BJ (cell line): ENCODE measurements around the gene NHLRC1. TPM values are rescaled to one million over a fixed set of nuclear protein-coding genes. Genes with fewer than 3 reads are reported as not detected.

Source experiments
- CTCF ChIA-PET: fragments of 350-600 bp; formaldehyde crosslinking; extraction: SDS; loops from one replicate; lab custom pipeline; 2021; ENCODE audit warnings: antibody characterized with exemption, inconsistent platforms; lab: Yijun Ruan, JAX
- POLR2A ChIA-PET: fragments of 300-600 bp; sonication (Branson Sonifier 250); formaldehyde crosslinking; extraction: SDS; loops from one replicate; lab custom pipeline; 2021; ENCODE audit warnings: antibody characterized with exemption; lab: Charles Lee
- DNase-seq: peaks from one replicate; pipeline ENCODE4 v3.0.0-alpha.2; 2011; ENCODE audit warnings: low read depth
- H3K27me3 ChIP-seq: 2 replicates; pipeline ENCODE4 v1.6.0; 2011; ENCODE audit warnings: low read length; ENCODE audit not compliant: control insufficient read depth, insufficient read depth
- H3K36me3 ChIP-seq: 2 replicates; pipeline ENCODE4 v1.5.1; 2011; ENCODE audit warnings: low read length; ENCODE audit not compliant: control insufficient read depth, insufficient read depth
- H3K4me3 ChIP-seq: 2 replicates; pipeline ENCODE4 v1.5.1; 2011; ENCODE audit warnings: low read depth, mild to moderate bottlenecking, control low read depth, low read length
- CTCF ChIP-seq: IDR thresholded peaks from 2 replicates; pipeline ENCODE4 v1.5.1; 2011; ENCODE audit warnings: low read depth, mild to moderate bottlenecking, control low read depth, inconsistent platforms, low read length, moderate library complexity; ENCODE audit not compliant: insufficient read depth
- polyA plus RNA-seq: library from polyadenylated mRNA; depleted of rRNA; stranded (reverse); fragments of >200 nt; gene quantifications from 2 replicates; pipeline ENCODE4 v1.2.3, GENCODE V29; 2011

The NHLRC1 gene
- polyA plus RNA-seq, 1 experiment: 1.7 TPM

GRCh38 chr6:18139935-18140621, 17.6 kb upstream of the NHLRC1 start:
- ChIA-PET CTCF (no interaction called here), POLR2A (no interaction called here)
- no peak overlapping the region for H3K4me3 ChIP-seq
- H3K27me3 ChIP-seq: no peaks in the 10 kb centered on the region
- no peak for DNase-seq
- TF ChIP-seq CTCF: no peak
- H3K36me3 ChIP-seq: peaks cover 1% of the 10 kb centered on the region; the same call in 1 of the 2 replicates

DNA sequence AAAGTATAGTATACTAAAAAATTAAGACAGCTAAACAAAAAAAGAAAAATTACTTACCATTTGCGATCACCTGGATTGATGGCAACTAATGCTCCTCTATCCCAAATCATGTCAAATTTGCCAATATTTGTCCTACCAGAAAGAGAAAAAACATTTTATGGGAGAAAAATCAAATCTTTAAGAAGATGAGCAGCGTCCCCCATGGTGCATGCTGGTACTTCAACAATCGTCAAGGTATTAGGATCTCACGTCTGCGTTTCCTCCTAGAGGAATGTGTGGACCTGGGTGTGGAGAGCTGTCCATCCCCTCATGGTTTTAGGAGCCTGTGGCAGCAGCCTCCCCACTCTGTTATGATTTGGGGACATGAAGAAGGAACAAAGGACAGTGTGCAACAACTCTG, 16.4 kb upstream of the NHLRC1 start:
- DNase-seq: no peak
- peaks cover 1% of the 10 kb centered on the region; the same call in 1 of the 2 replicates for H3K36me3 ChIP-seq
- H3K4me3 ChIP-seq: no peak overlapping the region
- ChIA-PET CTCF (no interaction called here), POLR2A (interaction anchor here (0.6 kb wide), 1 partner anchor 232 kb away, joined by 7 read pairs; no protein-coding TSS in a partner anchor)
- no peaks in the 10 kb centered on the region for H3K27me3 ChIP-seq
- TF ChIP-seq CTCF: no peak

DNA sequence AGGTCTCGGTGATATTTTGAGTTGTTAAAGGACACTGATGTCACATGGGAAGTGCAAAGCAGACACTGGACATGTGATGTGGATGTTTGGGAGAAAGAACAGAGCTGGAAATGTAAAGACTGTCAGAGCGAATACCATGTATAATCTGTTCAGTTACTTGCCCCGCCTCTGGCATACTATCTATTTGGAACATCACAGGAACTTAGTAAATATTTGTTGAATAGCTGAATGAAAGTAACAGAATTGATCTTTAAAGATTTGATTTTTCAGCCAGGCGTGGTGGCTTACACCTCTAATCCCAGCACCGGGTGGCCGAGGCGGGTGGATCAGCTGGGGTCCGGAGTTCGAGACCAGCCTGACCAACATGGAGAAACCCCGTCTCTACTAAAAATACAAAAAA, 13.8 kb upstream of the NHLRC1 start:
- Histone ChIP-seq H3K4me3 (no peak overlapping the region), H3K27me3 (no peaks in the 10 kb centered on the region), H3K36me3 (peaks cover 2% of the 10 kb centered on the region)
- ChIA-PET CTCF (interaction anchor here (0.9 kb wide), 1 partner anchor 338 kb away, joined by 3 read pairs; no protein-coding TSS in a partner anchor), POLR2A (no interaction called here)
- TF ChIP-seq CTCF: no peak
- DNase-seq: no peak

DNA sequence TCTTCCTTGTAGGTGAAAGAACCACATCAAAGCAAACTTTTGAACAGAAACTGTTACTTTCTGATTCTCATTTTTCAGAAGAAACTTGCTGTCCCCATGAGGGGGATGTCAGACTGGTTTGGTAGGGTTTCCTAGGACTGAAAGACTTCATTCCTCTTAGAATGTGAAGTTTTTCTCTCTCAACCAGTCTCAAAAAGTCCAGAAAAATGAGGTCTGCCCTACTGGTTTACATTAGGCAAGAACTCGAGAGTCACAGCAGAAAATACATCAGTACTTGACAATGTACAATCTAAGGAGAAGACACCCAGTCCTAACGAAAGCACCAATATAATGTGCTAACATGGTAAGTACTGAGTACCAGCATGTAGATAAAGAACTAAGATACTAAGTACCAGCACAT, 12.7 kb upstream of the NHLRC1 start:
- TF ChIP-seq CTCF: no peak
- Histone ChIP-seq H3K27me3 (no peaks in the 10 kb centered on the region), H3K36me3 (peaks cover 2% of the 10 kb centered on the region), H3K4me3 (no peak overlapping the region)
- DNase-seq: no peak
- ChIA-PET CTCF (interaction anchor here (0.7 to 1.4 kb wide), 2 partner anchors 8 to 12 kb away, joined by 3 to 4 read pairs; no protein-coding TSS in a partner anchor), POLR2A (no interaction called here)

DNA sequence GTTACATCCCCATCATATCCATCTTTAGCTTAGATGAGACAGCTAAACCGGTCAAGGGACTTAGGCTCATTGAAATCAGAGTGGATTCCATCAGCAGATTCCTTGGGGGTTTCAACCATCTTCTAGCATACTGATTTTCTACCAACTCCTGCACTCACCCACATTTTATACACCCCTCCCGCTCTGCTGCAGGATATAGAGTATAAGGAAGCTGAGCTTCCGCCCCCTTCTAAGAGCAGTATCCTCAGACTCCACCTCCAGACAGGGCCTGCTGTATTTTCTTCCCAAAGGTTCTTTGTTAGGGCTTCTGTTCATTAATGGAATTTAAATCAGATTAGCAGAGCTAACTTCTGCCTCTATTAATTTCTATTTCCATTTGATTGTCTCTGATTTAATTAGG, 9.9 kb upstream of the NHLRC1 start:
- no peak for DNase-seq
- H3K4me3 ChIP-seq: no peak overlapping the region
- TF ChIP-seq CTCF: no peak
- no peaks in the 10 kb centered on the region for H3K27me3 ChIP-seq
- peaks cover 1% of the 10 kb centered on the region for H3K36me3 ChIP-seq
- POLR2A ChIA-PET: no interaction called here
- CTCF ChIA-PET: interaction anchor here (0.6 to 1.3 kb wide), 2 partner anchors 10 to 121 kb away, joined by 3 to 8 read pairs; partner anchors contain the start of gene NHLRC1
